Activated B cell treated with CpG ODN at 0.5 μM for 24 hours (primary cell): ENCODE data around the gene FLRT1. TPM values are rescaled to one million over a fixed set of nuclear protein-coding genes. Genes with fewer than 3 reads are reported as not detected.

ENCODE experiments used
- ATAC-seq: fragments of 200-7000 bp; cut with Tn5 transposase; one replicate; pipeline ENCODE4 v1.10.0; 2021; ENCODE audit warnings: low read depth, mild to moderate bottlenecking, moderate library complexity
- CTCF ChIA-PET: fragments of 350-600 bp; sonication (Branson Sonifier 250); formaldehyde crosslinking; loops from one replicate; lab custom pipeline; 2021; ENCODE audit warnings: antibody characterized with exemption; lab: Charles Lee
- POLR2A ChIA-PET: fragments of 350-600 bp; sonication (Branson Sonifier 250); formaldehyde crosslinking; loops from one replicate; lab custom pipeline; 2021; ENCODE audit warnings: antibody characterized with exemption; lab: Charles Lee
- DNase-seq: peaks from one replicate; pipeline ENCODE4 v3.0.0; 2022
- H3K27ac Mint-ChIP-seq: one replicate; pipeline ENCODE4 v1.8.0; 2020; ENCODE audit warnings: mixed read lengths
- H3K27me3 Mint-ChIP-seq: one replicate; pipeline ENCODE4 v1.8.0; 2021; ENCODE audit warnings: mixed read lengths
- H3K36me3 Mint-ChIP-seq: one replicate; pipeline ENCODE4 v1.8.0; 2021; ENCODE audit warnings: low read depth, mixed read lengths
- H3K4me1 Mint-ChIP-seq: one replicate; pipeline ENCODE4 v1.8.0; 2021; ENCODE audit warnings: mixed read lengths
- H3K4me3 Mint-ChIP-seq: one replicate; pipeline ENCODE4 v1.8.0; 2020; ENCODE audit warnings: mild to moderate bottlenecking, mixed read lengths
- H3K9me3 Mint-ChIP-seq: one replicate; pipeline ENCODE4 v1.8.0; 2020; ENCODE audit warnings: mixed read lengths
- CTCF ChIP-seq: fragments of 200-600 bp; IDR thresholded peaks from one replicate; pipeline ENCODE4 v1.8.0; 2022; ENCODE audit warnings: antibody characterized with exemption, mild to moderate bottlenecking
- intact Hi-C: fragments of 100-400 bp; cut with micrococcal nuclease; formaldehyde crosslinking; loops from one replicate; pipeline ENCODE4 v1.15.1; 2024
- total RNA-seq: library from RNA; stranded (reverse); gene quantifications from 2 replicates; pipeline ENCODE4 v1.2.3, GENCODE V29; 2022

Gene FLRT1
- total RNA-seq, 1 donor from 2014 or later: not detected

- Mint-ChIP-seq H3K36me3 (no peaks in the 10 kb centered on the region), H3K27ac (no peak overlapping the region), H3K27me3 (peaks cover under 1% of the 10 kb centered on the region), H3K9me3 (no peaks in the 10 kb centered on the region), H3K4me1 (no peaks in the 10 kb centered on the region), H3K4me3 (no peak overlapping the region)
- POLR2A ChIA-PET: no interaction called here
- no peak for TF ChIP-seq CTCF
- intact Hi-C loops: no loop called here
- CTCF ChIA-PET: no interaction called here
- ATAC-seq (no peak), DNase-seq (no peak)
Measured at GRCh38 chr11:64083398-64084080, 47.8 kb downstream of the FLRT1 start.

- H3K9me3 Mint-ChIP-seq: no peaks in the 10 kb centered on the region
- intact Hi-C loops: no loop called here
- POLR2A ChIA-PET: no interaction called here
- no peaks in the 10 kb centered on the region for H3K36me3 Mint-ChIP-seq
- DNase-seq (no peak), ATAC-seq (no peak)
- peaks cover 3% of the 10 kb centered on the region for H3K27me3 Mint-ChIP-seq
- no peak overlapping the region for H3K4me3 Mint-ChIP-seq
- TF ChIP-seq CTCF: no peak
- H3K27ac Mint-ChIP-seq: no peak overlapping the region
- H3K4me1 Mint-ChIP-seq: no peaks in the 10 kb centered on the region
- CTCF ChIA-PET: no interaction called here
Measured at GRCh38 chr11:64084146-64084950, 48.6 kb downstream of the FLRT1 start.

GRCh38 chr11:64084951-64085710 lies 49.4 kb downstream of the FLRT1 start:
- no peaks in the 10 kb centered on the region for H3K4me1 Mint-ChIP-seq
- H3K36me3 Mint-ChIP-seq: no peaks in the 10 kb centered on the region
- ChIA-PET CTCF (no interaction called here), POLR2A (no interaction called here)
- TF ChIP-seq CTCF: no peak
- no peak overlapping the region for H3K27ac Mint-ChIP-seq
- no peak for DNase-seq
- H3K27me3 Mint-ChIP-seq: peaks cover 3% of the 10 kb centered on the region
- H3K4me3 Mint-ChIP-seq: no peak overlapping the region
- no peak for ATAC-seq
- H3K9me3 Mint-ChIP-seq: no peaks in the 10 kb centered on the region
- intact Hi-C loops: no loop called here

Other genes with a start within 250 kb of the FLRT1 start
- 18.7 and 20.8 TPM in 2 replicates for gene SPINDOC, start 222.5 kb upstream of the FLRT1 start, total RNA-seq
- gene MARK2, start 196.8 kb upstream of the FLRT1 start, total RNA-seq: 39.2 and 41.5 TPM in 2 replicates
- gene RCOR2, start 118.8 kb upstream of the FLRT1 start, total RNA-seq: not detected in 2 replicates
- 28.0 and 28.6 TPM in 2 replicates for gene NAA40, start 96.9 kb upstream of the FLRT1 start, total RNA-seq
- gene COX8A, start 61.3 kb upstream of the FLRT1 start, total RNA-seq: 182 and 217 TPM in 2 replicates
- gene OTUB1, start 49.5 kb upstream of the FLRT1 start, total RNA-seq: 87.4 and 92.5 TPM in 2 replicates
- 4.5 and 5.5 TPM in 2 replicates for gene MACROD1, start 130.2 kb downstream of the FLRT1 start, total RNA-seq
- gene STIP1, start 150.2 kb downstream of the FLRT1 start, total RNA-seq: 155 and 159 TPM in 2 replicates
- 154 and 169 TPM in 2 replicates for gene FERMT3, start 170.8 kb downstream of the FLRT1 start, total RNA-seq
- 50.6 and 51.3 TPM in 2 replicates for gene TRPT1, start 190.3 kb downstream of the FLRT1 start, total RNA-seq
- gene NUDT22, start 190.3 kb downstream of the FLRT1 start, total RNA-seq: 81.0 and 95.3 TPM in 2 replicates
- 47.5 and 53.3 TPM in 2 replicates for gene DNAJC4, start 194.6 kb downstream of the FLRT1 start, total RNA-seq
- gene VEGFB, start 198.7 kb downstream of the FLRT1 start, total RNA-seq: 86.7 and 97.4 TPM in 2 replicates
- 31.4 and 39.4 TPM in 2 replicates for gene FKBP2, start 205.2 kb downstream of the FLRT1 start, total RNA-seq
- 112 and 127 TPM in 2 replicates for gene PPP1R14B, start 211.0 kb downstream of the FLRT1 start, total RNA-seq
- 7.9 and 8.1 TPM in 2 replicates for gene PLCB3, start 215.6 kb downstream of the FLRT1 start, total RNA-seq
- 21.7 and 26.6 TPM in 2 replicates for gene BAD, start 248.7 kb downstream of the FLRT1 start, total RNA-seq
- 48.6 and 53.1 TPM in 2 replicates for gene GPR137, start 249.9 kb downstream of the FLRT1 start, total RNA-seq